H9 (cell line): Measurements from ENCODE around the gene GNAT3. TPM values are rescaled to one million over a fixed set of nuclear protein-coding genes. Genes with fewer than 3 reads are reported as not detected.

ENCODE experiments used
- DNase-seq: peaks from one replicate; pipeline ENCODE4 v3.0.0-alpha.2; 2017
- H2AFZ ChIP-seq: one replicate; pipeline ENCODE4 v1.6.1; 2013; ENCODE audit warnings: mild to moderate bottlenecking, low read length, control low read depth, moderate library complexity
- H2AK5ac ChIP-seq: 2 replicates; pipeline ENCODE4 v1.6.1; 2013; ENCODE audit warnings: low read length, control low read depth, mixed read lengths; ENCODE audit not compliant: insufficient read length
- H2BK120ac ChIP-seq: one replicate; pipeline ENCODE4 v1.6.1; 2013; ENCODE audit warnings: low read depth, mild to moderate bottlenecking, low read length, control low read depth, inconsistent platforms; ENCODE audit not compliant: poor library complexity, severe bottlenecking
- H2BK12ac ChIP-seq: 2 replicates; pipeline ENCODE4 v1.6.1; 2013; ENCODE audit warnings: low read length, control low read depth, mixed read lengths, low read depth; ENCODE audit not compliant: insufficient read length
- H2BK15ac ChIP-seq: 2 replicates; pipeline ENCODE4 v1.6.1; 2013; ENCODE audit warnings: low read depth, low read length, control low read depth
- H2BK20ac ChIP-seq: one replicate; pipeline ENCODE4 v1.6.1; 2013; ENCODE audit warnings: low read depth, mild to moderate bottlenecking, low read length, control low read depth, inconsistent platforms; ENCODE audit not compliant: poor library complexity, severe bottlenecking
- H2BK5ac ChIP-seq: 2 replicates; pipeline ENCODE4 v1.6.1; 2013; ENCODE audit warnings: low read length, control low read depth, mixed read lengths; ENCODE audit not compliant: insufficient read length
- H3K14ac ChIP-seq: 2 replicates; pipeline ENCODE4 v1.6.1; 2013; ENCODE audit warnings: low read length, control low read depth; ENCODE audit not compliant: insufficient read depth
- H3K18ac ChIP-seq: 2 replicates; pipeline ENCODE4 v1.6.1; 2013; ENCODE audit warnings: low read depth, mild to moderate bottlenecking, mixed read lengths, low read length, control low read depth; ENCODE audit not compliant: insufficient read length
- H3K23ac ChIP-seq: 2 replicates; pipeline ENCODE4 v1.6.1; 2013; ENCODE audit warnings: low read length, control low read depth, mixed read lengths, low read depth; ENCODE audit not compliant: insufficient read length
- H3K23me2 ChIP-seq: 2 replicates; pipeline ENCODE4 v1.6.1; 2013; ENCODE audit warnings: low read depth, mild to moderate bottlenecking, mixed read lengths, low read length, control low read depth; ENCODE audit not compliant: insufficient read length, poor library complexity, severe bottlenecking
- H3K27ac ChIP-seq: 2 replicates; pipeline ENCODE4 v1.5.1; 2013; ENCODE audit warnings: low read length, control low read depth, mixed read lengths, low read depth; ENCODE audit not compliant: insufficient read length
- H3K27me3 ChIP-seq: 2 replicates; pipeline ENCODE4 v1.6.1; 2013; ENCODE audit warnings: low read length, control low read depth, inconsistent platforms; ENCODE audit not compliant: insufficient read depth
- H3K4ac ChIP-seq: 2 replicates; pipeline ENCODE4 v1.6.1; 2013; ENCODE audit warnings: low read depth, mild to moderate bottlenecking, control low read depth, inconsistent platforms, low read length, moderate library complexity
- H3K4me1 ChIP-seq: 2 replicates; pipeline ENCODE4 v1.6.1; 2013; ENCODE audit warnings: low read length, control low read depth, inconsistent platforms; ENCODE audit not compliant: insufficient read depth
- H3K4me2 ChIP-seq: 2 replicates; pipeline ENCODE4 v1.6.1; 2013; ENCODE audit warnings: low read length, control low read depth, mixed read lengths; ENCODE audit not compliant: insufficient read length, insufficient read depth
- H3K56ac ChIP-seq: 2 replicates; pipeline ENCODE4 v1.6.1; 2013; ENCODE audit warnings: low read depth, mild to moderate bottlenecking, mixed read lengths, low read length, control low read depth; ENCODE audit not compliant: insufficient read length
- H3K79me1 ChIP-seq: 2 replicates; pipeline ENCODE4 v1.6.1; 2013; ENCODE audit warnings: low read depth, mild to moderate bottlenecking, moderate library complexity, low read length, control low read depth, inconsistent platforms; ENCODE audit not compliant: insufficient read depth, poor library complexity, severe bottlenecking
- H3K79me2 ChIP-seq: 2 replicates; pipeline ENCODE4 v1.6.1; 2013; ENCODE audit warnings: low read length, control low read depth, inconsistent platforms; ENCODE audit not compliant: insufficient read depth
- H3K9ac ChIP-seq: 2 replicates; pipeline ENCODE4 v1.6.1; 2013; ENCODE audit warnings: low read length, control low read depth, mixed read lengths; ENCODE audit not compliant: insufficient read length; ENCODE audit errors: extremely low read depth
- H3K9me3 ChIP-seq: one replicate; pipeline ENCODE4 v1.6.1; 2013; ENCODE audit warnings: low read depth, low read length, inconsistent platforms; ENCODE audit not compliant: control insufficient read depth
- H3T11ph ChIP-seq: one replicate; pipeline ENCODE4 v1.6.1; 2013; ENCODE audit warnings: mild to moderate bottlenecking, low read length, control low read depth, inconsistent platforms
- H4K20me1 ChIP-seq: one replicate; pipeline ENCODE4 v1.6.1; 2013; ENCODE audit not compliant: control insufficient read depth, insufficient read length, insufficient read depth
- H4K5ac ChIP-seq: 2 replicates; pipeline ENCODE4 v1.6.1; 2013; ENCODE audit warnings: low read depth, mild to moderate bottlenecking, mixed read lengths, low read length, control low read depth; ENCODE audit not compliant: insufficient read length
- H4K8ac ChIP-seq: replicated peaks from 2 replicates; pipeline ENCODE4 v1.6.1; 2013; ENCODE audit warnings: low read length, control low read depth, mixed read lengths, low read depth; ENCODE audit not compliant: insufficient read length
- H4K91ac ChIP-seq: 2 replicates; pipeline ENCODE4 v1.6.1; 2013; ENCODE audit warnings: low read depth, mild to moderate bottlenecking, moderate library complexity, mixed read lengths, low read length, control low read depth; ENCODE audit not compliant: insufficient read length
- H3K27ac Mint-ChIP-seq, 3 experiments: 2 replicates in 2 of 3; 3 replicates in 1 of 3; pipeline ENCODE4 v1.8.0; 2020 to 2021; ENCODE audit warnings: mixed read lengths in 3 of 3, mild to moderate bottlenecking in 1 of 3, moderate library complexity in 1 of 3
- H3K27me3 Mint-ChIP-seq: 2 replicates; pipeline ENCODE4 v1.8.0; 2021; ENCODE audit warnings: low read depth, mild to moderate bottlenecking, moderate library complexity, mixed read lengths
- H3K36me3 Mint-ChIP-seq, 3 experiments: 2 replicates in 2 of 3; 3 replicates in 1 of 3; pipeline ENCODE4 v1.8.0; 2020 to 2021; ENCODE audit warnings: low read depth in 3 of 3, mixed read lengths in 3 of 3; ENCODE audit not compliant: insufficient read depth in 1 of 3
- H3K4me1 Mint-ChIP-seq, 2 experiments: 2 replicates each; pipeline ENCODE4 v1.8.0; 2020; ENCODE audit warnings: mixed read lengths in 2 of 2
- H3K4me3 Mint-ChIP-seq, 2 experiments: 2 replicates in 1 of 2; 3 replicates in 1 of 2; pipeline ENCODE4 v1.8.0; 2020 to 2021; ENCODE audit warnings: mild to moderate bottlenecking in 2 of 2, mixed read lengths in 2 of 2, moderate library complexity in 1 of 2
- H3K9me3 Mint-ChIP-seq, 2 experiments: 2 replicates in 1 of 2; 3 replicates in 1 of 2; pipeline ENCODE4 v1.8.0; 2020; ENCODE audit warnings: mild to moderate bottlenecking in 2 of 2, mixed read lengths in 2 of 2, moderate library complexity in 1 of 2
- WGBS: extraction: QIAGEN DNeasy Blood & Tissue Kit; methylation state at CpG from one replicate; pipeline ENCODE4 v1.1.7; 2013; ENCODE audit warnings: missing lambda C conversion rate, low lambda C conversion rate, mixed read lengths; ENCODE audit not compliant: insufficient read length; ENCODE audit errors: extremely low coverage; 5-methylcytosine and 5-hydroxymethylcytosine counted together
- total RNA-seq: library from RNA; stranded (reverse); gene quantifications from 2 replicates; pipeline ENCODE4 v1.2.1, GENCODE V29; 2021
- TF ChIP-seq, protein P1 (sequence below): fragments of 200-600 bp; sonication (generic); conservative IDR thresholded peaks from 3 replicates; pipeline ENCODE4 v1.8.0; 2021; ENCODE audit warnings: antibody characterized with exemption, mild to moderate bottlenecking

Gene GNAT3
- total RNA-seq, 1 experiment from 2014 or later: not detected

- WGBS: no CpG with 5 or more reads among the region's 1 CpG
These were observed 38.1 kb downstream of the GNAT3 start for GRCh38 chr7:80473751-80474150.

More at GRCh38 chr7:80473751-80474150, 38.1 kb downstream of the GNAT3 start:
- no peaks in the 10 kb centered on the region; the same call in 1 of the 2 replicates for H3K4me1 ChIP-seq
- no peak overlapping the region for H3K27ac ChIP-seq
- H4K91ac ChIP-seq: no peak overlapping the region
- Mint-ChIP-seq H3K36me3 (no peaks in the 10 kb centered on the region), H3K9me3 (no peaks in the 10 kb centered on the region), H3K4me1 (peaks cover 13 to 16% of the 10 kb centered on the region in 2 experiments), H3K4me3 (no peak overlapping the region), H3K27ac (no peak overlapping the region), H3K27me3 (no peaks in the 10 kb centered on the region)
- H3K79me2 ChIP-seq: no peaks in the 10 kb centered on the region
- H3K4me2 ChIP-seq: no peak overlapping the region
- H3K79me1 ChIP-seq: no peaks in the 10 kb centered on the region
- H3K14ac ChIP-seq: no peak overlapping the region
- no peak overlapping the region for H2BK20ac ChIP-seq
- no peaks in the 10 kb centered on the region for H3K23me2 ChIP-seq
- H4K5ac ChIP-seq: no peak overlapping the region
- no peak overlapping the region for H3K56ac ChIP-seq
- H4K8ac ChIP-seq: no peak overlapping the region
- no peak overlapping the region for H2BK120ac ChIP-seq
- H3K9me3 ChIP-seq: no peaks in the 10 kb centered on the region
- no peak overlapping the region for H2AK5ac ChIP-seq
- H2AFZ ChIP-seq: no peak overlapping the region
- no peak overlapping the region for H2BK15ac ChIP-seq
- no peak overlapping the region for H3K23ac ChIP-seq
- H3K4ac ChIP-seq: no peak overlapping the region
- no peaks in the 10 kb centered on the region for H3K27me3 ChIP-seq
- no peak overlapping the region for H2BK12ac ChIP-seq
- H3K9ac ChIP-seq: no peak overlapping the region
- H2BK5ac ChIP-seq: no peak overlapping the region
- TF ChIP-seq, protein P1, sequence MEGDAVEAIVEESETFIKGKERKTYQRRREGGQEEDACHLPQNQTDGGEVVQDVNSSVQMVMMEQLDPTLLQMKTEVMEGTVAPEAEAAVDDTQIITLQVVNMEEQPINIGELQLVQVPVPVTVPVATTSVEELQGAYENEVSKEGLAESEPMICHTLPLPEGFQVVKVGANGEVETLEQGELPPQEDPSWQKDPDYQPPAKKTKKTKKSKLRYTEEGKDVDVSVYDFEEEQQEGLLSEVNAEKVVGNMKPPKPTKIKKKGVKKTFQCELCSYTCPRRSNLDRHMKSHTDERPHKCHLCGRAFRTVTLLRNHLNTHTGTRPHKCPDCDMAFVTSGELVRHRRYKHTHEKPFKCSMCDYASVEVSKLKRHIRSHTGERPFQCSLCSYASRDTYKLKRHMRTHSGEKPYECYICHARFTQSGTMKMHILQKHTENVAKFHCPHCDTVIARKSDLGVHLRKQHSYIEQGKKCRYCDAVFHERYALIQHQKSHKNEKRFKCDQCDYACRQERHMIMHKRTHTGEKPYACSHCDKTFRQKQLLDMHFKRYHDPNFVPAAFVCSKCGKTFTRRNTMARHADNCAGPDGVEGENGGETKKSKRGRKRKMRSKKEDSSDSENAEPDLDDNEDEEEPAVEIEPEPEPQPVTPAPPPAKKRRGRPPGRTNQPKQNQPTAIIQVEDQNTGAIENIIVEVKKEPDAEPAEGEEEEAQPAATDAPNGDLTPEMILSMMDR: no peak
- H4K20me1 ChIP-seq: no peaks in the 10 kb centered on the region
- no peak overlapping the region for H3T11ph ChIP-seq
- no peak overlapping the region for H3K18ac ChIP-seq
- DNase-seq: no peak
